ENCODE data around the gene SLC30A2. TPM values are rescaled to one million over a fixed set of nuclear protein-coding genes. Genes with fewer than 3 reads are reported as not detected.

SLC30A2 gene
- polyA plus RNA-seq, 1 experiment: not detected

GRCh38 chr1:26022404-26022779 lies 23.5 kb downstream of the SLC30A2 start:
- no peak for DNase-seq (ENCODE audit: low read depth)
- H3K4me3 ChIP-seq (ENCODE audit: low read depth, low read length): no peak overlapping the region
- CTCF ChIA-PET: interaction anchor here (2.1 to 2.2 kb wide), 2 partner anchors 18 to 127 kb away, joined by 6 to 9 read pairs; no protein-coding TSS in a partner anchor

GRCh38 chr1:26021647-26022403 lies 24.1 kb downstream of the SLC30A2 start, which contains the start of gene EXTL1:
Gene EXTL1 (plus strand): TSS chr1:26021775. CDS start chr1:26022647, 872 bp downstream.
- H3K4me3 ChIP-seq (ENCODE audit: low read depth, low read length): peak within 1 kb of the TSS; percentile 39
- DNase-seq (ENCODE audit: low read depth): no peak
- ChIA-PET POLR2A (no interaction called here), CTCF (interaction anchor here (1.1 to 2.8 kb wide), 5 partner anchors 11 to 127 kb away, joined by 3 to 9 read pairs (median 6); no protein-coding TSS in a partner anchor)
- no peak for TF ChIP-seq CTCF (IDR thresholded peaks at IDR 0.05; ENCODE audit: insufficient read depth, low read depth, low read length)
- no peaks in the 10 kb centered on the region for H3K36me3 ChIP-seq (ENCODE audit: control insufficient read depth, insufficient read depth, low read length)
- no peaks in the 10 kb centered on the region for H3K27me3 ChIP-seq (ENCODE audit: control insufficient read depth, insufficient read depth, low read length)

More at GRCh38 chr1:26022404-26022779, 23.5 kb downstream of the SLC30A2 start:
- no peaks in the 10 kb centered on the region for H3K27me3 ChIP-seq (ENCODE audit: control insufficient read depth, insufficient read depth, low read length)
- POLR2A ChIA-PET: no interaction called here
- no peaks in the 10 kb centered on the region for H3K36me3 ChIP-seq (ENCODE audit: control insufficient read depth, insufficient read depth, low read length)
- TF ChIP-seq CTCF (IDR thresholded peaks at IDR 0.05; ENCODE audit: insufficient read depth, low read depth, low read length): no peak

GRCh38 chr1:26020941-26021646 lies 24.8 kb downstream of the SLC30A2 start:
- no peaks in the 10 kb centered on the region for H3K36me3 ChIP-seq (ENCODE audit: control insufficient read depth, insufficient read depth, low read length)
- ChIA-PET CTCF (interaction anchor here (0.5 to 2.8 kb wide), 6 partner anchors 10 to 155 kb away, joined by 3 to 9 read pairs (median 3); no protein-coding TSS in a partner anchor), POLR2A (no interaction called here)
- TF ChIP-seq CTCF (IDR thresholded peaks at IDR 0.05; ENCODE audit: insufficient read depth, low read depth, low read length): no peak
- H3K4me3 ChIP-seq (ENCODE audit: low read depth, low read length): no peak overlapping the region
- no peaks in the 10 kb centered on the region for H3K27me3 ChIP-seq (ENCODE audit: control insufficient read depth, insufficient read depth, low read length)
- DNase-seq (ENCODE audit: low read depth): no peak

GRCh38 chr1:26020330-26020768 lies 25.6 kb downstream of the SLC30A2 start:
- Histone ChIP-seq H3K27me3 (ENCODE audit: control insufficient read depth, insufficient read depth, low read length) (no peaks in the 10 kb centered on the region), H3K36me3 (ENCODE audit: control insufficient read depth, insufficient read depth, low read length) (no peaks in the 10 kb centered on the region), H3K4me3 (ENCODE audit: low read depth, low read length) (no peak overlapping the region)
- no peak for DNase-seq (ENCODE audit: low read depth)
- TF ChIP-seq CTCF (IDR thresholded peaks at IDR 0.05; ENCODE audit: insufficient read depth, low read depth, low read length): no peak
- ChIA-PET POLR2A (no interaction called here), CTCF (interaction anchor here (0.5 to 2.8 kb wide), 7 partner anchors 9 to 1056 kb away, joined by 3 to 8 read pairs (median 4); partner anchors contain the start of gene PAFAH2)

All from BJ (cell line).